NCI-H446 (cell line): ENCODE data around the gene STIMATE.

Experiments
- DNase-seq, 2 experiments: peaks; one replicate each; lab custom pipeline; 2025; lab: John Stamatoyannopoulos, UW

STIMATE gene

DNA sequence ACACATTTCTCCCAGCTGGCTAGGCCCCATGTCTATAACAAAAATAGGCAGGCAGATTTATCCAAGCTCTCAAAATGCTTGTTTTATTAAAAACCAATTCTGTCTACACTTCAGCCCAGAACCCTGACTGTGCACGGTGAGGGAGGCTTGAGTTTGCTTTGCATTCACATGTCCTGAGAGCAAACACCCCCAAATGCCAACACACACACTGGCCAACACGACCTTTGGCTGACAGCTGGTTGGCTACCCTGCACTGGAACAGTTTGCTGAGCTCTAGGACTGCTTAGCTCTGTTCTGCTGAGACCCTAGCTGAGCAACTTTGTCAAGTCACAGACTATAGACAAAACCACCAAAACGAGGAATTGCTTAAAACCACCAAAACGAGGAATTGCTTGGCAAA lies 3.6 kb downstream of the STIMATE start:
- DNase-seq = no peak

DNA sequence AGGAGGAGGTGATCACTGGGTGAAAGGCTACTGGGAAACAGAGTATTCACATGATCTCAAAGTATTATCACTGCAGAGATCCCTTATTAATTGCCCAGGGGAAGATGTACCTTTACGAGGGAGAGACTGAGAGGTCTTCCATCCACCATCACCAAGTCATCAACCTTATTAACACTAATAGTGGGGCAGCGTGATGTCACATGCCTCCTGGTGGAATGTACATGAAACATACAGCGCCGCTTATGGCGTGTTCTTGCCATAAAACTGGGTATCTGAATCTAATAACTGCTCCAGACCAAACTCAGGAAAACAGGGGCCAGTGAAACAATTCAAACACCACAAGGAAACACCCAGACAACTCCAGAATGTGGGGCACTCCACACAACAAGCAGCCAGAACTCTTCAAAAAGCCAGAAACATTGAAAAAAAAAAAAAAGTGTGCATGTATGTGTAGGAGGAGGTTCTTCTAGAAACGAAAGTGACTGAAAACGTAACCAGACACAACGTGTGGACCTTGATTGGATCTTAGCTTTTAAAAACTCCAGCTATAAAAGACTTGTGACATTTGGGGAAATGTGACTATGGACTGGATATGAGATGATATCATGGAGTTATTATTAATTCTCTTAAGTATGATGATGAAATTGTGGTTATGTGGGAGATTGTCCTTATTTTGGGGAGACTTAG lies 4.6 kb downstream of the STIMATE start:
- DNase-seq = no peak

DNA sequence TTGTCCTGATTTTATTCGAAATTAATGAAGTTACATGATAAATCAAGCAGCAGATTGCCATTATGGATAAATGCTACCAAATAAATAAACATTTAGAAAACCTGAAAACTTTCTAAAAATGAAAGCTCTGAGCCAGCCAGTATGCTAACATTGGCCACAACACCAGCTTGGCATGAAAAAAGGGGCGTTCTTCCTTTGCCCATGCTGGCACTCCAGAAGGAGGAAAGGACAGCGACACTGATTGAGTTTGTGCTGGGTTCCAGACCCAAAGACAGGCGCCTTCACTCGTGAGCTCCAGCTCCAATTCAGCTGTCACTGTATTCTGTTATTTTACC lies 5.1 kb downstream of the STIMATE start:
- no peak for DNase-seq

DNA sequence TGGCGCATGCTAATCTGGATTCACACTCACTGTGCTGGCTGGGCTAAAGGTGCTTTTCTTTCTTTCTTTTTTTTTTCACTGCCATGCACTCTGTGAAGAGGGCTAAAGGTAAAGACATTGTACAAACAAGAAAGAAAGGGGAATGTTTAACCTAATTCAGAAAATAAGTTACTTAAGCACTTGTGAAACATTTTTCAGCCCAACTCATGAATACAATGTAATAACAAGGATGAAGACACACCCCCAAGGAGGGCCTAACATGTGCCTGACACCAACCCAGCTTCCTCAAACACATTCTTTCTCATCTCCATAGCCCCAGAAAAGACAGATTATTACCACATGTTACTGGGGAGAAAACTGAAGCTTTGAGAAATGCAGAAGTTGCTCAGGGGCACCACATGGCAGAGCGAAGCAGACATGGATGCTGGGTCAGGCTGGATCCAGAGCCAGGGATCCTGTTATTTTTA lies 5.7 kb downstream of the STIMATE start:
- DNase-seq = no peak

DNA sequence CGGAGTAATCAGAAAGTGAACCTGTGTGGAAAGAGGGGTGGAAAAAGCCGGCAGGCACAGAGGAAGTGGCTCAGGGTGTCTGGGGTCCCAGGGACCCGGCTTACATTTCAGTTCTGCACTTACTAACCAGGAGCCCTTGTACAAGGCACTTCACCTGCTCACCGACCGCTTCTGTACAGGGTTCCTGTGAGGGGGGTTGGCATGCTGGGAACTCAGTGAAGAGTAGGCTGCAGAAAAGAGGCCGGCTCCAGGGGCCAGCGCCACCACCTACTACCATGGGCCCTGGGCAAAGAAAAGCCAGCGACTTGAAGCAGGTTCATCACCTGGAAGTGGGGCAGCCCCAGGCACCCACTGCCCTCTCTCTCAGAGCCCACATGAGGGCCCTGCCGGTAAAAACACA lies 6.2 kb downstream of the STIMATE start:
- DNase-seq = no peak

DNA sequence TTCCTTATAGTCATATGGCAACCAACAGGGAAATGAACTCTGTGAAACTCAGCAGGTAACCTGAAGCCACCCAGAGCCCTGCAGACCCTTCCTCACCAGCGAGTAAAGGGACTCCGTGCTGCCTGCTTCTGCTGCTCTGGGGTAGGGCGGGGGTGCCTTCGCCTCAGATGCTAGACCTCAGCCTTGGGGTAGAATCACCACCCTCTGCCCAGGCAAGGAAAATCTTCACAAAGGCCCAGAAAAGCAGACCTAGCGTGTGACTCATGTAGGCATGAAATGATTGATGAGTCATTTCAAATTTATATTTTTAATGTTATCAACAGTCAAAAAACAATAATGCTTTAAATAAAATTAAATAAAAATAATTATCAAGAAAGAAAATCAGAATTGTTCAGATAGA lies 6.6 kb downstream of the STIMATE start:
- DNase-seq = no peak

DNA sequence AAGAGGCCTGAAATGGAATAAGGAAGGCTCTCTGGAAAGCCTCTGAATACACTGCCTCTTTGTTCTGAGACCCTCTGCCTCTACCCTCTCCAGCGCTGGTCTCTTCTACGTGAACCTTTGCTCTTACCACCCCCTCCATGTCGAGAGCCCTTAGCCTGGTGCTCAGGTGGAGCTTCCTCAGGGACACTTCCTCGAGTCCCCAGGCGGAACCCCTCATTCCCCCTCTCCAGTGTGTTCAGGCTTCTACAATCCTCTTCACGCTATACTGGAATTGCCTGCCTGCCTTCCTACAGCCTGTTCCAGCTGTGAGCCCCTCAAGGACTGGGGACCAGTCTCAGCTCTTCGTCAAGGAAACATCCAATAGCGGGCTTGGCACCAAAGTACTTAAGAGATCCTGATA lies 7.4 kb downstream of the STIMATE start:
- DNase-seq = no peak

DNA sequence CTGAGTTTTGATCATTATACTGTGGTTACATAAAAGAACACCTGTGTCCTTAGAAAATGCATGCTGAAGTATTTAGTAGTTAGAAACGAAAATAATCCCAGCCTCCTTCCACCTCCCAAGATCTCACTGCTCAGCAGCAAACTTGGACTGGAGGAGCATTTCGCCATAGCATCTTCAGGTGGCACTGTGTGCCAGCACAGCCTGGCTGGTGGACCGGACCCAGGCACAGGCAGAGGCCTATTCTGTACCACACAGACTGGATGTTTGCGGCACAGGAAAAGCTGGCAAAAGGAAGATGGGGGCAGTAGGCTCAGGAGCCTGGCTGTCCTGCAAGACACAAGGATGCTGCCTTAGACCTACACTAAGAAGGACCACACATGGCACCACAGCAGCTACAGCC lies 10.2 kb downstream of the STIMATE start:
- DNase-seq = no peak

DNA sequence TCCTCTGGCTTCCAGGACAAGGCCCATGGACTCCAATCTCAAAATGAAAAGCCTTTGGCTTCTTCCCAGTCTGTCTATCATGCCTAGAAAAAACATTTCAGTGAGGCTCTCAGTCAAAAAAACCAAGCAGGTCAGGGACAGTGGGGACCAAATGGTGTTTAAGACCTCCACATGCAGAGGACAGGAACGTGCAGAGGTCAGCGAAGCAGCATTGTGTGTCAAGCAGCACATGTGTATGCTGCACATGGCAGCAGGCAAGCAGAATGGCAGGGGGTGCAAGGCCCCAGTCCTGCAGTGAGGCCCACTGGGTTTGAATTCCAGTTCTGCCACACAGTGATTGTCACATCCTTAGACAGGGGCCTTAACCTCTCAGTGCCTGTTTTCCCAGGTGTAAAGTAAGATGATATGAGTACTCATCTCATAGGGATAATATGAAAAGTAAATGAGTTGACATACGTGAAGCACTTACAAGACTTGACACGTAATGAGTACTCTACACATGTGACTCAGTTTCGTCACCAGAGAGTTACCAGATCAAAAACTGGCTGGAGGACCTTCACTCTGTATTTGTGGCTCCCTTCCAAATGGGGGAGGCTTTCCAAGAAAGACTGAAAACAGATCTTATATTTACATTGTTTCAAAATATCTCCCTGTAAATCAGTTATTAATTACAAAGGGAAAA lies 11.2 kb downstream of the STIMATE start:
- DNase-seq = no peak

DNA sequence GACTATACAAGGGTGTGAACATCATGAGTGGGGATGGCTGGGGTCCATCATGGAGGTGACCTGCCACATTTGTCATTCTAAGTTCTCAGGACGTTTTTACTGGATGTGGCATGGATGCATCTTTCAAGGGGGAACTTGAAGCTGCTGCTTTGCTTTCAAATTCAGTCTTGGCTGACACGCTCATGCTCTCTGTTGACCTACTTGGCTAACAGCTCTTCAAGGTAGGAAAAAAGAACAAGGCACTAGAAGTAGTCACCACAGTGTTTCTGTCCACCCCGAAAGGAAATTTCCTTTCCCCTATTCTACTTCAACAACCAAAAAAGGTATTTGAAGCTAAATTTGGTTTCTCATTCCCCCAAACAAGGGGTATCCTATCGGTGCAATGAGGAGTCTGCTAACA lies 15.0 kb downstream of the STIMATE start:
- no peak for DNase-seq

DNA sequence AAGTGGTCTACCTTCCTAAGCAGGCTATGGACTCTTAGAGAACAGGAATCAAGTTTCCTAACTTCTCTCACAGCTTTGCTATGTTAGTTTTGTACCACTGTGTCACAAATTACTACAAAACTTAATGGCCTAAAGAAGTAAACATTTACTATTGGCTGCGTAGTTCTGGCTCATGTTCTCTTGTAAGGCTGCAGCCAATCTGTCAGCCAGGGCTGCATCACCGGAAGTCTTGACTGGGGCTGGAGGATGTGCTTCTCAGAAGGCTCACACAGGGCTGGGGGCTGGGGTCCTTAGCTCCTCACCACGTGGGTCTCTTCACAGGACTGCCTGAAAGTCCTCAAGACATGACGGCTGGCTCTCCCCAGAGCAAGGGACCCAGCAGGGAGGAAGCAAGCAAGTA lies 15.5 kb downstream of the STIMATE start:
- DNase-seq = no peak

DNA sequence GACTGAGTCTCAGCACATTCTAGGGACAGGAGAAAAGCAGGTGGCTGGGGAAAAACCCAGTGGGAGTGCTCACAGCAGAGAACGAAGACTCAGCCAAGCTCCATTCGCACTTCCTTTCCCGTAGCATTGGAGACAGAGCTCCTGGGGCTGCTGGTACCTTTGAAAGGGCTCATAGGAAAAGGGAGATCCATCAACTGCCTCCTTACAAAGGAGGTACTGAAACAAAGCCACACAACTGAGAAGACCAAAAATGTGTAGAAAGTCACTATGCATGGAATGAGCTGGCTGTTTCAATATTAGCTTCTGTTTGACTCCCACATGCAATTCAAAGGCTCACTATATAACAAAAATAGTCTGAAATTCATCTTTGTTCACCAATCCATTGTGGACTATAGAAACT lies 16.9 kb downstream of the STIMATE start:
- DNase-seq = no peak

DNA sequence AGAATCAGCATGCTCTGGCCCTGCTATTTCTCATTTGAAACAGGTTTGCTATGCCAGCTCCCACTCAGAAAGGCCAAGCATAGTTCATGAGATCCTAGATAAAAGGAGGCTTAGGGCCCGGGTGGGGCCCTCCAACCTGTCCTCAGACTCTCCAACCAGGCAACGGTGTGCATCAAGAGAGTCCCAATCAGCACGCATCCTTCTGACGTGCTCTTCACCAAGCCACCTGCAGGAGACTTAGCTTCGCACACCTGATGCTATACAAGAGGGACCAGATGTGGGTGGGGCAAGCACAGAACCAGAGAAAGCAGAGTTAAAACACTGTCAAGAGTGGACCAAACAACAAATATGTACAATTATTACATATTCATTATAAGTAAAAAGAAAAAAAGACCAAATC lies 17.3 kb downstream of the STIMATE start:
- DNase-seq = no peak

DNA sequence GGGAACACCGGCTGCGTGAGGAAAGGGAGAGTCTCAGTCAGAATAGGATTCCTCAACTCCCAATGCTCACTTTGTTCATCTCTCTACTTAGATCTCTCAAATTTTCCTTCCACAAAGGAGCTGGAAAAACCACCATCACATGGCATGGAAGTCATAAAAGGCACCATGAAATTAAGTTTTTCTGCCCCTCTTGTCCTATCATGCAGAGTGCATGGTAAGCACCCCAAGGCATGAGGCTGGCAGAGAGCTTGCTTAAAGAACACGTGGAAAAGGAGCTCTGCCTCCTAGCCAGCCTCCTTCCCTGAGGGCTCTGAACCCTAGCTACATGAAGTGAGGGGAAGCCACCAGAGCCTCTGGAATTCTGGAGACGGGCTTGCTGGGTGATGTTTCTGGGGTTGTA lies 17.8 kb downstream of the STIMATE start:
- DNase-seq = no peak

DNA sequence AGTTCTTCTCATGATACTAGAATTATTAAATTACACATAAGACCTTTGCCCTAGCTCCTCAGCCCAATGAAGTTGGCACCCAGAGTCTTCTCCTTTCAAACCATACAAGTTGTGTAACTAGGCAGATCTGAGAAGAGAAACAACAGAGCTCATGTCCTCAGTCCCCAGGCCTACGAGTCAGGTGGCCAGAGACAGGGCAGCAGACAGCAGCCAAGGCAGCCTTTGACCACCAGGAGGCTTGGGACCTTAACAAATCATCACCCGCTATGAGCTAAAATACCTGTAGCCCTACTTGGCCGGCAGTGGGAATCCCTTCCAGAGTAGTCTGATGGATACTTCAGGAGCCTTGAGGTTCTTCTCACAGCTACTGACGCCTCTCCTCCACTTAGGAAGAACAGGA lies 18.3 kb downstream of the STIMATE start:
- DNase-seq = no peak

DNA sequence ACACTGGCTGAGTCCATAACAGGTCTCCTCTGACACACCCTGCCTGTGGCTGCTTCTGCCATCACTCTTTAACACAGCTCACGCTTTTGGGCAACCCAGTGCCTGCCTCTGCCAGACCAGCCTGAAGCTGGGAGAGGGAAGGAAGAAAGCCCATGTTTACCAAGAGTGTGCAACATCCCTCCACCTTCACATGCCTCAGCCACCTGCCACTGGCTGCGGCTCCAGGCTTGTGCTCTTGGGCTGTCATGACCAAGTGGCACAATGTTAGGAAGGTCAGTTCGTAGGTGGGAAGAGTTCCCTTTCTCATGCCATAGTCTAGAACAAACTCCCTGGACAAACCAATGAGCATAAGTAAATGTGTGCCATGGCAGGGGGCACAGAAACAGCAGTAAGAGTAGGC lies 20.3 kb downstream of the STIMATE start:
- no peak for DNase-seq

DNA sequence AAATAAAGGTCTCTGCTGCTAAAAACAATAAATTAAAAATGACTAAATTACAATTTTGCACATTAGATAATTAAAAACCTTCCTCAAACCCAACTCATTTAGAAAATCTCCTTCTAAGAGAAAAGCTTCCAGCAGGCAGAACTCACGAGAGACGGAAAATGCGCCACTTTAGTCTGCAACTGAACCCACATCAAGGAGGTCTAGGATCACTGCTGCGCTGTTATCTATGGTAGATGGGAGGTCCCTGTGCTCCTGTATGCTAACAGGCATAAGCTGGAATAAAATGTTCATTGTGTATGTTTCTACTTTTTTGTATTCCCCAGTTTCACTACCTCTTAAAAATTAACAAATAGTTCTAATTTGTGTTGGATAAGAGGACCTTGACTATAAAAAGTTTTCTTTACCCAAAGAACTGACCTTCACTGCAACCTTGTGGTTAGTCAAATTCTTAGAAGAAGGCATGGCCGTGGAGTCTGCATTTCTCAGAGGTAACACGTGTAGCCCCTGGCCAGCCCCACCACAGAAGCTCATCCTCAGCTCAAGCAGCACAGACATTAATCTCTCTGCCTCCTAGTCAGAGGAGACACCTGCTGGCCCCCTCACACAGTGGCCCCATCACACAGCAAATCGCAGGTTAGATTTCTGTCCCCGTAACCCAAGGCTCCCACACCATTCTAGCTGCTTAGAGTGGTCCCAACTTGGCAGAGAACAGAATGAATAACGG lies 22.3 kb downstream of the STIMATE start:
- DNase-seq = no peak

DNA sequence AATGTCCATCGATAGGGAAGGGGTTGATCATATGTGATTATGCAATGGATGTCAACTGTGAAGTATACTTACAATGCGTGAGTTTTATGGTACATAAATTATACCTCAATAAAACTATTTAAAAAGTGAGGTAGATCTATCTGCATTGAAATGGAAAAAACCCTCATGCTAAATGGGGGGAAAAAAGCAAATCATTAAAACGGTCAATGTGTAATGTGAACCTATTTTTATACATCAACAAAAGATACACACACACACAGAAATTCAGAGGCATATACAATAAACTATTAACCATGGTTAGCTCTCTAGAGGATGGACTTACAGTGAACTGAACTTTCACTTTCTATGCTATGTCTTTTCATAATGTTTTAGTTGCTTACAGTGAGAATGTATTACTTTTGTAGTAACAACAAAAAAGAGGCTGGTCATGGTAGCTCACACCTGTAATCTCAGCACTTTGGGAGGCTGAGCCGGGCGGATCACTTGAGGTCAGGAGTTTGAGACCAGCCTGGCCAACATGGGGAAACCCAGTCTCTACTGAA lies 23.1 kb downstream of the STIMATE start:
- no peak for DNase-seq

DNA sequence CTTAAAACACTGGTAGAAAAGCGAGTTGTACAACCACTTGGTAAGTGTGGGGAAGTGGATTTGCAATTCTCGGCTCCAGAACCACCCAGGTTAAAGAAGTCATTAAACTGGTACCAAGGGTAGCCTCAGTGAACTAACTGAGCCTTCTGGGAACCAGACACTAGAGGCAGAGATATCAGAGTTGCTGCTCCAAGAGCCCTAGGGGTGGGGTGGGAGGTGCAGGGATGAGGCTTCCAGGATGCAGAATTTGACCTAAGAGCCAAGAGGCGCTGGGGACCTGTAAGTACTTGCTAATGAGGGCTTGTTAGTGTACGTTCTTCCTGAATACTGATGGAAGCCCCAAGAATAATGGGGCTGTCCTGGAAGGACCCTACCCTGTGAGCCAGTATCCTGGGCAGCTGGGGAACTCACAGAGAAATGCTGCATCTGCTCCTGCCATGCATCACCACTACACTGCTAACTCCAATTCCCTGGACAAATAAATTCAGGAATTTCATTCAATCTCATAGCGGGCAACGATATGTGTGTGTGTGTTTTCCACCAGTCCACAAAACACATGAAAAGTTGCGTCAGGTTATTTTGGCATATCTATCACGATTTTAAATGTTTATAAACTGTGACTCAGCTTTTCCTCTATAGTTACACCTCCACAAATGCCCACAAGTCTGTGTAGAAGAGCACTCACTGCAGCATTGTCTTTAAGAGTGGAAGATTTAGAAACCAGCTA lies 23.8 kb downstream of the STIMATE start:
- no peak for DNase-seq

DNA sequence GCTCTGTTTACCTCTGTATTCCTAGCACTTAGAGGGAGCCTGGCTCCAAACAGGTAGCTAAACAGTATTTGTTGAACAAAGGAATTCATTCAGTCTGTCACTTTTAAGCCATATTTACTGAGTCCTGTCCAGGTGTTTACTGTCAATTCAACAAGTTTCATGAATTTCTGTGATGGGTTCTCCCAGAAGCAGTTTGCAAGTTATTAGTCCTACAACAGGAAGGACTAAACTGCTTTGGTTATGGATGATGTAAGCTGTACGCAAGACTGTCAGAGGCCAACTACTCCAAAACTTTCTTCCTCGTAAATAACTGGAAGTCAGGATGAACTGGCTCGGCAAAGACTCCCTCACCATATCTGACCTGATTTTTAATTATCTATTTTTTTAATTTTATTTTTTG lies 25.1 kb downstream of the STIMATE start:
- no peak for DNase-seq

DNA sequence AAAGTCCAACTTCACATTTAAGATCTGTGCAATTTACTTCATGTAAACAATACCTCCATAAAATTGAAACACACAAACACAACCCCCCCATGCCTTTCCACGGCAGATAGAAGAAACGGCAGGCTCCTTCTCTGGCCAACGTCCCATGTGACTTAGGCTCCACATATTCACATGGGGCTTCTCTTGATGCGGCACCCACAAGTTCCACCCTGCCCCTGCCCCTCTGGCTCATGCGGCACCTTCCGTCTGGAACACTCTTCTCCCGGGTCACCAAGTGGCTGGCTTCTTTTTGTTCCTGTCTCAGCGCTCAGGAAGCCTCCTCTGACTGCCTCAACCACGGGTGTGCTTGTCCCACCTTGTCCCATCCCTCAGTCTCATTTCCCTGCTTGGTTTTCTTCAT lies 25.6 kb downstream of the STIMATE start:
- no peak for DNase-seq

DNA sequence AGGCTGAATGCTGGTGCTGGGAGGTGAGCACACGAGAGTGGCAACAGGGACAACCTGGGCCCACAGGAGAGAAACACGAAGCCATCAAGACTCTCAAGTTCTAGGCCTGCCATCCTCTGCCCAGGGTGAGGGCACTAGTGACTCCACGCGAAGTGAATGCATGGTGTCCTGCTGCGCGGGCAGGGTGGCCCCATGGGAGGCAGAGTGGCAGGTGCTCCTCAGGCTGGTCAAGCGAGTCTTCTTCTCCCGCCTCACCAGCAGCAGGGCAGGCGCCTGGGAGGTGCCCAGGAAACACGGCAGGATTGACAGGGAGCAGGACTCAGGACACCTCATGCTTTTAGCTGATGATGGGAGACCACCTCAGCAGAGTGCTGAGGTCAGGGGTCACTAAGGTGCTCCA lies 26.9 kb downstream of the STIMATE start:
- no peak for DNase-seq

DNA sequence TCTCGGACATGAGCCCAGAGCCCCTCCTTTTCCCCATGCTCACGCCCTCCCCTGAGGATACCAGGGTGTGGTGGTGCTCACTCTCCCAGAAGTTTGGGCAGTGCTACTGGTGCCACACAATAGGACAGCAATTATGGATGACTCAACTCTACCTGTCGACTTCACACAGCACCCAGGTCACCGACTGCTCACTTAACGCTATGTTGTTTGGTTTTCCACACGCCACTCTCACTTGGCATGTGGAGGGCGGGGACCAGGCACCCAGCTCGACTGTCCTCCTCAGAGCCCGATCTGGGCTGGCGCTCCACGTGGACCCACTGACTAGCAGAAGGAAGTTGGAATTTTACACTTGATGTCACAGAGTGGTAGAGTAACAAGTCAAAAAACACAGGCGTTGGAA lies 30.9 kb downstream of the STIMATE start:
- no peak for DNase-seq
